Naive thymus-derived CD8-positive, alpha-beta T cell (primary cell): ENCODE data around the gene IL22RA1. TPM values are rescaled to one million over a fixed set of nuclear protein-coding genes. Genes with fewer than 3 reads are reported as not detected.

Experiments used
- ATAC-seq, 2 donors: fragments of 150-1000 bp; cut with Tn5 transposase in 1 of 2; sonication (Bioruptor Pico), chemical (Tn5 transposase) in 1 of 2; 1 replicate in 1 of 2; 2 replicates in 1 of 2; pipeline ENCODE4 v1.10.0; 2021; ENCODE audit warnings: mild to moderate bottlenecking in 2 of 2, moderate library complexity in 2 of 2
- POLR2A ChIA-PET: fragments of 350-600 bp; sonication (Branson Sonifier 250); formaldehyde crosslinking; loops from one replicate; lab custom pipeline; 2021; ENCODE audit warnings: antibody characterized with exemption; lab: Charles Lee
- DNase-seq, 10 donors: peaks; one replicate each; pipeline versions ENCODE4 v3.0.0 to v3.0.0-alpha.2; 2020 to 2022
- H3K27ac Mint-ChIP-seq, 10 donors: one replicate each; pipeline ENCODE4 v1.8.0; 2020 to 2022; ENCODE audit warnings: mild to moderate bottlenecking in 10 of 10, mixed read lengths in 10 of 10, moderate library complexity in 4 of 10, inconsistent platforms in 1 of 10
- H3K27me3 Mint-ChIP-seq, 5 donors: one replicate each; pipeline ENCODE4 v1.8.0; 2021 to 2022; ENCODE audit warnings: mixed read lengths in 5 of 5
- H3K36me3 Mint-ChIP-seq, 3 donors: one replicate each; pipeline ENCODE4 v1.8.0; 2020 to 2022; ENCODE audit warnings: mixed read lengths in 3 of 3, mild to moderate bottlenecking in 2 of 3, inconsistent platforms in 1 of 3
- H3K4me1 Mint-ChIP-seq, 4 donors: one replicate each; pipeline ENCODE4 v1.8.0; 2021 to 2022; ENCODE audit warnings: mixed read lengths in 4 of 4
- H3K4me3 Mint-ChIP-seq, 10 donors: one replicate each; pipeline ENCODE4 v1.8.0; 2020 to 2022; ENCODE audit warnings: mild to moderate bottlenecking in 10 of 10, mixed read lengths in 10 of 10, moderate library complexity in 6 of 10, inconsistent platforms in 1 of 10
- H3K9me3 Mint-ChIP-seq, 9 donors: one replicate each; pipeline ENCODE4 v1.8.0; 2020 to 2022; ENCODE audit warnings: mixed read lengths in 9 of 9, mild to moderate bottlenecking in 3 of 9, inconsistent platforms in 1 of 9, moderate library complexity in 1 of 9
- polyA plus RNA-seq, 3 donors: library from polyadenylated mRNA; unstranded; fragments of 300-500 nt; fragmentation: Illumina TruSeq; gene quantifications; one replicate each; pipeline ENCODE4 v1.2.3, GENCODE V29; 2021
- total RNA-seq, 8 experiments: library from RNA in 2 of 8; stranded (reverse) in 2 of 8; gene quantifications; one replicate each; pipeline ENCODE4 v1.2.3 and lab custom pipeline; 2021 to 2026

The IL22RA1 gene
- total and polyA plus RNA-seq, 5 experiments from 2014 or later, result not detected

DNA sequence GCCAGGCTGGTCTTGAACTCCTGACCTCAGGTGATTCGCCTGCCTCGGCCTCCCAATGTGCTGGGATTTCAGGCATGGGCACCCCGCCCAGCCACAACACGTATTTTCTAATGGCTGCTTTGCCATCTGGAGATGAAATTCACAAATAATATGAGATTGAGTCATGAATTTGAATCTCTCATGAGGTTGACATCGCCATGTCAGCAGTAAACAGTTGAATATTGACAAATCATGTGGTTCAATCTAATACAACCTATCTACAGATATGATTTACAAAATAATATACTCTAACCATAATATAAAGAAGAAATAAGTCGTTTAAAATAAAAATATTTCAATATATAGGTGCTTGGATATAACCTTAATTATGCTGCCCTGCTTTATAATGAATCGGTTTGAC, 73.1 kb downstream of the IL22RA1 start:
- no peak for DNase-seq
- Mint-ChIP-seq H3K36me3 (no peaks in the 10 kb centered on the region), H3K4me3 (no peak overlapping the region), H3K27me3 (peaks cover 0 to 8% (median 0%) of the 10 kb centered on the region in 5 donors), H3K9me3 (no peaks in the 10 kb centered on the region), H3K4me1 (peaks cover 0 to 3% (median 2%) of the 10 kb centered on the region in 4 donors), H3K27ac (no peak overlapping the region)
- POLR2A ChIA-PET, result no interaction called here
- no peak for ATAC-seq

Other genes with a start within 250 kb of the IL22RA1 start
- gene CNR2, start 229.8 kb downstream of the IL22RA1 start, total RNA-seq, result 1 to 10 TPM in 1 of 2 experiments, under 1 TPM in 1; 0.99 to 1.1 TPM
- 1 to 10 TPM in 1 of 3 donors, under 1 TPM in 2; 0.05 to 3.2 (median 0.57) TPM for gene CNR2, start 229.8 kb downstream of the IL22RA1 start, polyA plus RNA-seq
- gene PNRC2, start 183.3 kb downstream of the IL22RA1 start, total RNA-seq, result 100 to 1,000 TPM; 179 to 182 TPM
- gene PNRC2, start 183.3 kb downstream of the IL22RA1 start, polyA plus RNA-seq, result 100 to 1,000 TPM; 117 to 139 (median 121) TPM
- 100 to 1,000 TPM; 207 to 219 TPM for gene SRSF10, start 162.8 kb downstream of the IL22RA1 start, total RNA-seq
- 100 to 1,000 TPM in 2 of 3 donors, 10 to 100 TPM in 1; 98.6 to 125 (median 104) TPM for gene SRSF10, start 162.8 kb downstream of the IL22RA1 start, polyA plus RNA-seq
- gene MYOM3, start 31.0 kb downstream of the IL22RA1 start, total RNA-seq, result not detected
- gene MYOM3, start 31.0 kb downstream of the IL22RA1 start, polyA plus RNA-seq, result not detected
- 1 to 10 TPM; 4.6 to 5.5 TPM for gene IFNLR1, start 44.1 kb upstream of the IL22RA1 start, total RNA-seq
- 1 to 10 TPM in 1 of 3 donors, under 1 TPM in 2; 0.77 to 2.2 (median 0.82) TPM for gene IFNLR1, start 44.1 kb upstream of the IL22RA1 start, polyA plus RNA-seq
- not detected for gene GRHL3, start 176.2 kb upstream of the IL22RA1 start, total RNA-seq
- gene GRHL3, start 176.2 kb upstream of the IL22RA1 start, polyA plus RNA-seq, result not detected